ENCODE results near the gene WDR73.

The WDR73 gene

DNA sequence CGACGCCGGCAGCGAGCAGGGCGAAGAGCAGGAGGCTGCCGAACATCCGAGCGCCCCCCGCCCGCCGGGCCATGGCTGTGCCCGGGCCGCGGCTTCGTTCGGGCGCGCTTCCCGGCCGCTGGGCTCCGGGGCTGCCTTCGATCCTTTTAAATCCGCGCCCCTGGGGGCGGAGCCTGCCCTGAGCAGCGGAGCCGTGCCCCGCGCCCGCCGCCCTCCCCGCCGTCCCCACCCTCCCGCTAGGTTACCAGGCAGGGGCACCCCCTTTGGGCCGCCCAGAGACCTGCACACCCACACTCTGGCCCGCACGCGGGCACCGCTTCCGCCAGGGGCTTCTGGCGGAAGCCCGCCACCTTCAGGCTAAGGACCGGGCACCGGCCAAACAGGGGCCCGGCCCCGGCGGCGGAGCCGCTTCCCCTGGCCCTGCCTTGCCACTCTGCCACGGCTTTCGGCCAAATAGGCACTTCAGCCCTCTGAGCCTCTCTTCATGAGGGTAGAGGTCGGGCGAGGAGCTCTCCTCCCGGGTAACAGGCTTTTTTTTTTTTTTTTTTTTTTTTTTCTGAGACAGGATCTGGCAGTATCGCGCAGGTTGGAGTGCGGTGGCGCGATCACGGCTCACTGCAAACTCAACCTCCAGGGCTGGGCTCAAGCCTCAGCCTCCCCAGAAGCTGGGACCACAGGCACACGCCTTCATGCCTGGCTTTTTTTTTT is 4.2 kb upstream of the WDR73 start, which contains the start of gene NMB:
Gene NMB, minus strand, starts transcription at position 120 of the 708 bp plus-strand sequence. Its CDS starts 47 bp downstream, at position 73.
- Histone ChIP-seq H3K4me1 (ENCODE audit: control insufficient read depth, insufficient read depth, low read length, poor library complexity, severe bottlenecking) (peaks cover 23% of the 10 kb centered on the region), H3K4me3 (ENCODE audit: insufficient read depth, low read depth, low read length, poor library complexity, severe bottlenecking) (peak within 1 kb of the TSS; percentile 66), H3K27me3 (replicated peaks; ENCODE audit: control insufficient read depth, insufficient read depth, low read length, poor library complexity, severe bottlenecking) (no peaks in the 10 kb centered on the region), H3K36me3 (ENCODE audit: control insufficient read depth, insufficient read depth, low read length) (no peaks in the 10 kb centered on the region), H3K9me3 (ENCODE audit: control insufficient read depth, low read length) (no peaks in the 10 kb centered on the region), H3K27ac (ENCODE audit: insufficient read depth, low read length, poor library complexity, severe bottlenecking) (peak within 1 kb of the TSS; percentile 69)
- DNase-seq: peak; percentile 80 to 85 (median 85)

DNA sequence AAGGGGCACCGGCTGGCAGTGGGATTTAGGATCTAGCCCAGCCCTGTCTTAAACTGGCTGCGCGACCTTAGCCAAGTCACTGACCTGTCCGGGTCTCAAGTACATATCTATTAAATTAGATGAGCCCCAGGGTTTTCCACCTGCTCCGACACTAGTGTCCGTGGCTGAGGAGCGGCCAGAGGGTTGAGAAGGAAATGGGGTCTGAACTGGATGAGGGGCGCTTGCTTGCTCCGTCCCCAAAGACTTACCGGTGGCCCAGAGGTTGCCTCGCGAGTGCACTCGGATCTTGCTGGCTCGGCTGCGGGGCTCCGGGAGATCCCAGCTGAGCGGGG is 3.6 kb upstream of the WDR73 start:
- H3K27ac ChIP-seq (ENCODE audit: insufficient read depth, low read length, poor library complexity, severe bottlenecking): peak overlapping the region; percentile 69

DNA sequence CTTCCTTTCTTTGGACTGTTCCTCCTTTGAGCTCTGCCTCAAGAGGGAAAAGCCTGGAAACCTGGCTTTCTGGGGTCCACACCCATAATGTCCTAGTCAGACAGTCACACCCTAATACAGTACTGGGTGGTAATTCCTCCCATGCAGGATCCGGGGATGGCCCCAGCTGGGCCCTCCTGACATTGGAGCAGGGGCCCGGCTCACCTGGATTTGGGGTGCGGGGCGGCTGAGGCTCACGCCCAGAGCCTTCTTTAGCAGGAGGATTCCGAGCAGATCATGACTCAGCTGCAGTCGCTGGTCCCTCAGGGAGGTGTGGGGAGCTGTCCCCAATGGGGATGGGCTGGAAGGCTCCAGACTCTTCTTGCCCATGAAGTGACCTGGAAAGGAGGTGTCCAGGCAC is 2.9 kb upstream of the WDR73 start:
- Histone ChIP-seq H3K4me1 (ENCODE audit: control insufficient read depth, insufficient read depth, low read length, poor library complexity, severe bottlenecking) (peaks cover 28% of the 10 kb centered on the region), H3K27me3 (replicated peaks; ENCODE audit: control insufficient read depth, insufficient read depth, low read length, poor library complexity, severe bottlenecking) (no peaks in the 10 kb centered on the region), H3K27ac (ENCODE audit: insufficient read depth, low read length, poor library complexity, severe bottlenecking) (no peak overlapping the region), H3K4me3 (ENCODE audit: insufficient read depth, low read depth, low read length, poor library complexity, severe bottlenecking) (no peak overlapping the region), H3K36me3 (ENCODE audit: control insufficient read depth, insufficient read depth, low read length) (peaks cover 5% of the 10 kb centered on the region), H3K9me3 (ENCODE audit: control insufficient read depth, low read length) (no peaks in the 10 kb centered on the region)
- DNase-seq: no peak

More for the DNA sequence above, 3.6 kb upstream of the WDR73 start:
- H3K27me3 ChIP-seq (replicated peaks; ENCODE audit: control insufficient read depth, insufficient read depth, low read length, poor library complexity, severe bottlenecking): no peaks in the 10 kb centered on the region
- DNase-seq: no peak
- no peaks in the 10 kb centered on the region for H3K36me3 ChIP-seq (ENCODE audit: control insufficient read depth, insufficient read depth, low read length)
- peaks cover 28% of the 10 kb centered on the region for H3K4me1 ChIP-seq (ENCODE audit: control insufficient read depth, insufficient read depth, low read length, poor library complexity, severe bottlenecking)
- peak overlapping the region; percentile 66 for H3K4me3 ChIP-seq (ENCODE audit: insufficient read depth, low read depth, low read length, poor library complexity, severe bottlenecking)
- no peaks in the 10 kb centered on the region for H3K9me3 ChIP-seq (ENCODE audit: control insufficient read depth, low read length)

DNA sequence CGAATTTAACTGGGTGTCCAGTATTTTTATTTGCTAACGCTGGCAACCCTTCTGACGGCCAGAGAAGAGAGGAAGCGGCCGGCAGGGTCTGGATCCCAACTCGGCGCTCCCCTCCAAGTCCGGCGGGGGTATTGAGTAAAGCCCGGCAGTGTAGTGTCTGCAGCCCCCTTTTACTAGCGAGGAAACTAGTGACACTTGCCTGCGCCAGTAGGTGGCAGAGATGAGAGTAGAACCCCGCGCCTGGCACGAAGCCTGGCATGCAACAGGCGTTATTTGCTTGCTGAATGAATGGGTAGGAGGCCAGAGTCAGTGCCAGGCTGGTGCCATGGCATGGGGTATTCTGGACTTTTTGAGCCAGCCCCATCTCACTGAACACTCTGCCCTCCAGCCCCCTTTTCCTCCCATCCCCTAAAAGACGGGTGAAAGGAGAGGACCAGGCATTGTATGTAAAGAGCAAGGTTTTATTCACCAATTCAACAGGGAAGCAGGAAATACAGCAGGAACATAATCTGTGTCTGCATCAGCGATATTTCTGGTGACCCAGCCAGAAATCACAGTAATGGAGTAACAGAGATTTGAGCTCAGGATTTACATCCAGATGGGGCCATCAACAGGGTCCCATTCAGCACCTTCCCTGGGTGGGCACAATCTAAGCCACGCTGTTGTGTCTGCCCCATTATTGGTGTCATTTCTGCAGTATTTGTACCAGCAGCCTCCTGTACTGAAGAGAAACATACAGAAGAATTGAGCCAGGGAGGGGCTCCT is 788 bp upstream of the WDR73 start:
- Histone ChIP-seq H3K4me3 (ENCODE audit: insufficient read depth, low read depth, low read length, poor library complexity, severe bottlenecking) (peak overlapping the region; percentile 89), H3K9me3 (ENCODE audit: control insufficient read depth, low read length) (no peaks in the 10 kb centered on the region), H3K4me1 (ENCODE audit: control insufficient read depth, insufficient read depth, low read length, poor library complexity, severe bottlenecking) (peaks cover 28% of the 10 kb centered on the region), H3K36me3 (ENCODE audit: control insufficient read depth, insufficient read depth, low read length) (peaks cover 14% of the 10 kb centered on the region), H3K27me3 (replicated peaks; ENCODE audit: control insufficient read depth, insufficient read depth, low read length, poor library complexity, severe bottlenecking) (no peaks in the 10 kb centered on the region), H3K27ac (ENCODE audit: insufficient read depth, low read length, poor library complexity, severe bottlenecking) (peak overlapping the region; percentile 93)
- DNase-seq: peak; percentile 43 to 65 (median 52)

DNA sequence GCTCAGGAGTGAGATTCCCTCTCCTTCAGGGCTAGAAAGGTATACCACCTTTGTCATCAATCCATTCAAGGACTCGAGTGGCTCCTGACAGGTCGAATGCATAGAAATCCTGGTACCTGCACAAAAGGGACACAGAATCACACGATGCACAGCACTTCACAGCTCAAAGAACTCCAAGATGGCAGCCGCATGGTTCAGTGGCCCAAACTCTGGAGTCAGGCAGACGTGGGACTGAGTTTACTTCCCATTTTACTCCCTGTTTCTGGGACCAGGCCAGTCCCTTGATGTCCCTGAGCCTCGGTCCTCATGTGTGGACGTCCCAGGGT is 536 bp downstream of the WDR73 start:
- peak overlapping the region; percentile 93 for H3K27ac ChIP-seq (ENCODE audit: insufficient read depth, low read length, poor library complexity, severe bottlenecking)
- H3K27me3 ChIP-seq (replicated peaks; ENCODE audit: control insufficient read depth, insufficient read depth, low read length, poor library complexity, severe bottlenecking): no peaks in the 10 kb centered on the region
- H3K4me1 ChIP-seq (ENCODE audit: control insufficient read depth, insufficient read depth, low read length, poor library complexity, severe bottlenecking): peaks cover 22% of the 10 kb centered on the region
- H3K4me3 ChIP-seq (ENCODE audit: insufficient read depth, low read depth, low read length, poor library complexity, severe bottlenecking): peak overlapping the region; percentile 89
- DNase-seq: no peak
- H3K9me3 ChIP-seq (ENCODE audit: control insufficient read depth, low read length): no peaks in the 10 kb centered on the region
- peaks cover 23% of the 10 kb centered on the region for H3K36me3 ChIP-seq (ENCODE audit: control insufficient read depth, insufficient read depth, low read length)

DNA sequence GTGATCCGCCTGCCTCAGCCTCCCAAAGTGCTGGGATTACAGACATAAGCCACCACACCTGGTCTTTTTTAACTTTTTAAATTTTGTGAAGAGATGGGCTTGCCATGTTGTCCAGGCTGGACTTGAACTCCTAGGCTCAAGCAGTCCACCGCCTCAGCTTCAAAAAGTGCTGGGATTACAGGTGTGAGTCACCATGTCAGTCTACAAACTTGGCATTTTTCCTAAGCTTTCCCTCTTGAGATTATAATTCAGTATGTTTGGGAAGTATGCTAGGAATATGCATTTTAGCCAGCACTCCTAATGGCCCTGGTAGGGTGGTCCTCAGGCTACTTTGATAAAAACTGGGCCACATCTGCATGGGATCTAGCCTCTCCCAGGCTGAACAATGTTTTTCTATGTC is 4.4 kb downstream of the WDR73 start:
- H3K4me1 ChIP-seq (ENCODE audit: control insufficient read depth, insufficient read depth, low read length, poor library complexity, severe bottlenecking): peaks cover 13% of the 10 kb centered on the region
- H3K27me3 ChIP-seq (replicated peaks; ENCODE audit: control insufficient read depth, insufficient read depth, low read length, poor library complexity, severe bottlenecking): no peaks in the 10 kb centered on the region
- no peak overlapping the region for H3K4me3 ChIP-seq (ENCODE audit: insufficient read depth, low read depth, low read length, poor library complexity, severe bottlenecking)
- no peak overlapping the region for H3K27ac ChIP-seq (ENCODE audit: insufficient read depth, low read length, poor library complexity, severe bottlenecking)
- H3K9me3 ChIP-seq (ENCODE audit: control insufficient read depth, low read length): no peaks in the 10 kb centered on the region
- no peak for DNase-seq
- H3K36me3 ChIP-seq (ENCODE audit: control insufficient read depth, insufficient read depth, low read length): peaks cover 58% of the 10 kb centered on the region

DNA sequence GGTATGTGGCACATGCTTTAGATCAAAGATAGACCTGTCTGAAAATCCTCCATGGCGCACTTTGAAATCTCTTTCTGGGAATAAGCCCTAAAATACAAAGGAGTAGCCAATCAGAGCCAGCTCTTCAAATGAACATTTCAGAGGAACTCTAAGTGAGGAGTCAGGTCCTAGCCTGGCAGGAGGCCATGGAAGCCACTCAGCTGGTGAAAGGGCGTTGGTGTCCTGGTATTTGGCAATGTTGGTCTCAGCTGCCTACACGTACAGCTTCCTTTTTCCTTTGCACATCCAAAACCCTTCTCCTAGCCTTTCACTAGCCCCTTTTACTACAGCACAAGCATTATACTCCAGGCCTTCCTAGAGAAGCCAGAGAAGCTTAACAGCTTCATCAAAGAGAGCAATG is 5.5 kb downstream of the WDR73 start:
- no peaks in the 10 kb centered on the region for H3K27me3 ChIP-seq (replicated peaks; ENCODE audit: control insufficient read depth, insufficient read depth, low read length, poor library complexity, severe bottlenecking)
- no peak overlapping the region for H3K27ac ChIP-seq (ENCODE audit: insufficient read depth, low read length, poor library complexity, severe bottlenecking)
- peaks cover 63% of the 10 kb centered on the region for H3K36me3 ChIP-seq (ENCODE audit: control insufficient read depth, insufficient read depth, low read length)
- no peak overlapping the region for H3K4me3 ChIP-seq (ENCODE audit: insufficient read depth, low read depth, low read length, poor library complexity, severe bottlenecking)
- peaks cover 8% of the 10 kb centered on the region for H3K4me1 ChIP-seq (ENCODE audit: control insufficient read depth, insufficient read depth, low read length, poor library complexity, severe bottlenecking)
- no peaks in the 10 kb centered on the region for H3K9me3 ChIP-seq (ENCODE audit: control insufficient read depth, low read length)
- no peak for DNase-seq

DNA sequence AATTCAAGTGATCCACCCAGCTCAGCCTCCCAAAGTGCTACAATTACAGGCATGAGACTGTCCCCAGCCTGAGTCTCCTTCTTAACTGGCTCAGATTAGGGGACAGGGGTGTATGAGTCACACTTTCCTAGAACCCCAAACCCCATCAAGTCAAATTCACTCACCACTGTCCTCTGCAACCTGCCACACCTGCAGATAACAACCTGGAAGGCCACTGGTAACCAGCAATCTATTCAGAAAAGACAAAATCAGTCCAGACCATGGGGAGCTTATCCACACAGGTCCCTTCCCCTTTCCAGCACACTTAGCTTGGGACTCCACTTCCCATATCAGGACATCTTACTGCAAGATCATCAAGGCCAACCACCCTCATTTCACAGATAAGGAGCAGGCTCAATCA is 6.4 kb downstream of the WDR73 start:
- Histone ChIP-seq H3K4me1 (ENCODE audit: control insufficient read depth, insufficient read depth, low read length, poor library complexity, severe bottlenecking) (peaks cover under 1% of the 10 kb centered on the region), H3K4me3 (ENCODE audit: insufficient read depth, low read depth, low read length, poor library complexity, severe bottlenecking) (no peak overlapping the region), H3K27me3 (replicated peaks; ENCODE audit: control insufficient read depth, insufficient read depth, low read length, poor library complexity, severe bottlenecking) (no peaks in the 10 kb centered on the region), H3K27ac (ENCODE audit: insufficient read depth, low read length, poor library complexity, severe bottlenecking) (no peak overlapping the region), H3K36me3 (ENCODE audit: control insufficient read depth, insufficient read depth, low read length) (peaks cover 71% of the 10 kb centered on the region), H3K9me3 (ENCODE audit: control insufficient read depth, low read length) (no peaks in the 10 kb centered on the region)
- no peak for DNase-seq

DNA sequence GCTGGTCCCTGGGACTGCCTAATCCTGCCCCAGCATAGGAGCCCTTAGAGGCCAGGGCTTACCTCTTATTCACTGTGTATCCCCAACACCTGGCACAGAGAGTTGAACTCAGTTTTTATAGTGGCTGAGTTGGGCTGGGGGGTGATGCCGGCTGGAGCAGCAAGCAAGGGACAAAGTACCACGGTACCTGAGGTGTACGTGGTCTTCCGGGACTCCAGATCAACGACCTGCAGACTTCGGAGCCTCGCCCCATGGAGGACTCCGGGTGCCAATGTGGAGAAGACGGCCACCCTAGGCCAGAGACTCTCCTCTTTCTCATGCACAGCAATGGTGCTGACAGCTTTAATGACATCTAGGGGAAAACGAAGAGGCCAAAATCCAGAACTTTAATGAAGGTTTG is 8.1 kb downstream of the WDR73 start:
- no peak overlapping the region for H3K27ac ChIP-seq (ENCODE audit: insufficient read depth, low read length, poor library complexity, severe bottlenecking)

DNA sequence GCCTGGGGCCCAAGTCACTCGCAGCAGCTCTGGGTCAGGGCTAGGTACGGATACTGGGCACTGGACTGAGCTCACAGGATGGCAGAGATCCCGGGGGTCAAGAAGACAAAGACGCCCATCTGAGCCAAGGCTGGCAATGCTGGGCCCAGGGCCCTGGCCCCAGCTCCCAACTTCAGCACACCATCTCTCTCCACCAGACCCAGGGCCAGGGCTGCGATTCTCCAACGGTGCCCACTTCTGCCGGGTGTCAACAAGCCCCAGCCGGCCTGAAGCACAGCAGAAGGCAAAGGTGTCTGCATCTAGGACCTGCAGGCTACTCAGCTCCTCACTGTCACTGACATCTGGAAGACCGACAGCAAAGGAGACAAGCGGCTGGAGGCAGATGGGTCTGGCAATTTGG is 8.6 kb downstream of the WDR73 start:
- H3K9me3 ChIP-seq (ENCODE audit: control insufficient read depth, low read length): no peaks in the 10 kb centered on the region
- DNase-seq: no peak
- H3K27me3 ChIP-seq (replicated peaks; ENCODE audit: control insufficient read depth, insufficient read depth, low read length, poor library complexity, severe bottlenecking): no peaks in the 10 kb centered on the region
- no peak overlapping the region for H3K27ac ChIP-seq (ENCODE audit: insufficient read depth, low read length, poor library complexity, severe bottlenecking)
- H3K4me3 ChIP-seq (ENCODE audit: insufficient read depth, low read depth, low read length, poor library complexity, severe bottlenecking): no peak overlapping the region
- H3K4me1 ChIP-seq (ENCODE audit: control insufficient read depth, insufficient read depth, low read length, poor library complexity, severe bottlenecking): no peaks in the 10 kb centered on the region
- H3K36me3 ChIP-seq (ENCODE audit: control insufficient read depth, insufficient read depth, low read length): peaks cover 75% of the 10 kb centered on the region

More for the DNA sequence above, 8.1 kb downstream of the WDR73 start:
- no peaks in the 10 kb centered on the region for H3K4me1 ChIP-seq (ENCODE audit: control insufficient read depth, insufficient read depth, low read length, poor library complexity, severe bottlenecking)
- no peaks in the 10 kb centered on the region for H3K9me3 ChIP-seq (ENCODE audit: control insufficient read depth, low read length)
- peaks cover 70% of the 10 kb centered on the region for H3K36me3 ChIP-seq (ENCODE audit: control insufficient read depth, insufficient read depth, low read length)
- DNase-seq: no peak
- H3K4me3 ChIP-seq (ENCODE audit: insufficient read depth, low read depth, low read length, poor library complexity, severe bottlenecking): no peak overlapping the region
- no peaks in the 10 kb centered on the region for H3K27me3 ChIP-seq (replicated peaks; ENCODE audit: control insufficient read depth, insufficient read depth, low read length, poor library complexity, severe bottlenecking)

All from effector memory CD4-positive, alpha-beta T cell (primary cell).